Chondrocyte (in vitro differentiated cells): ENCODE measurements around the gene PDE9A. TPM values are rescaled to one million over a fixed set of nuclear protein-coding genes. Genes with fewer than 3 reads are reported as not detected.

Experiments
- DNase-seq: peaks from one replicate; pipeline ENCODE4 v3.0.0; 2021; ENCODE audit warnings: mixed read lengths, low spot score
- H3K27ac Mint-ChIP-seq: one replicate; pipeline ENCODE4 v1.8.0; 2021; ENCODE audit warnings: mild to moderate bottlenecking, moderate library complexity, mixed read lengths; ENCODE audit not compliant: unreplicated experiment
- H3K27me3 Mint-ChIP-seq: 2 replicates; pipeline ENCODE4 v1.8.0; 2021; ENCODE audit warnings: low read depth, mixed read lengths
- H3K36me3 Mint-ChIP-seq: 2 replicates; pipeline ENCODE4 v1.8.0; 2021; ENCODE audit warnings: low read depth, mixed read lengths
- H3K4me1 Mint-ChIP-seq: 2 replicates; pipeline ENCODE4 v1.8.0; 2021; ENCODE audit warnings: low read depth, mild to moderate bottlenecking, mixed read lengths
- H3K4me3 Mint-ChIP-seq: one replicate; pipeline ENCODE4 v1.8.0; 2021; ENCODE audit warnings: mild to moderate bottlenecking, moderate library complexity, mixed read lengths; ENCODE audit not compliant: unreplicated experiment
- H3K9me3 Mint-ChIP-seq: 2 replicates; pipeline ENCODE4 v1.8.0; 2021; ENCODE audit warnings: low read depth, mixed read lengths
- CTCF ChIP-seq: fragments of 200-600 bp; sonication (generic); IDR thresholded peaks from 2 replicates; pipeline ENCODE4 v1.5.0; 2021; ENCODE audit warnings: antibody characterized with exemption, mild to moderate bottlenecking, moderate library complexity
- total RNA-seq: library from RNA; stranded (reverse); gene quantifications from 3 replicates; pipeline ENCODE4 v1.2.1, GENCODE V29; 2021

The PDE9A gene
- total RNA-seq, 1 donor from 2014 or later = 0.60 TPM

DNA sequence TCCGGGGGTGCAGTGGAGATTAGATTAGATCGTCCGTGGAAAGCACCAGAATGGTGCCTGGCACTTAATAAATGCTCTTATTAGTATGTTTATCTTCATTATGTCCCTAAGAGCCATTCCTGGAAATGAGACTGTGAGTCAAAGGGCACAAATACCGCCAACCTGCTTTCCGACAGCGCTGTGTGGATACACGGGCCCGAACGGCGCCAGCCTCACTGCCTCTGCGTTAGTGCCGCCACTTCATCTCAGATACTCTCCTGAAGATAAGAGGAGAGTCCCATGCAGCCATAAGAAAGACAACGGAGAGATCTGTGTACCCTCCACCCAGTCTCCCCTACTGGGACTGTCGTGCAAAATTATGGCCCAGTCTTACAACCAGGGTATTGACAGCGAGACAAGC is 22.0 kb downstream of the PDE9A start:
- no peak for TF ChIP-seq CTCF
- Mint-ChIP-seq H3K27me3 (peaks cover 21% of the 10 kb centered on the region), H3K4me3 (no peak overlapping the region), H3K9me3 (no peaks in the 10 kb centered on the region), H3K36me3 (no peaks in the 10 kb centered on the region), H3K4me1 (peaks cover 61% of the 10 kb centered on the region), H3K27ac (no peak overlapping the region)
- DNase-seq = no peak

- Mint-ChIP-seq H3K4me3 (no peak overlapping the region), H3K27ac (no peak overlapping the region), H3K4me1 (peaks cover 59% of the 10 kb centered on the region)
These were observed 23.4 kb downstream of the PDE9A start for GRCh38 chr21:42676808-42677207.

GRCh38 chr21:42677339-42678321 is 24.2 kb downstream of the PDE9A start:
- Mint-ChIP-seq H3K4me1 (peaks cover 51% of the 10 kb centered on the region), H3K27me3 (peaks cover 37% of the 10 kb centered on the region), H3K9me3 (no peaks in the 10 kb centered on the region), H3K36me3 (no peaks in the 10 kb centered on the region), H3K27ac (peak overlapping the region; percentile 20), H3K4me3 (no peak overlapping the region)
- TF ChIP-seq CTCF = no peak
- DNase-seq = no peak

More at GRCh38 chr21:42676808-42677207, 23.4 kb downstream of the PDE9A start:
- Mint-ChIP-seq H3K27me3 (peaks cover 28% of the 10 kb centered on the region), H3K36me3 (no peaks in the 10 kb centered on the region), H3K9me3 (no peaks in the 10 kb centered on the region)
- no peak for DNase-seq
- TF ChIP-seq CTCF = no peak

DNA sequence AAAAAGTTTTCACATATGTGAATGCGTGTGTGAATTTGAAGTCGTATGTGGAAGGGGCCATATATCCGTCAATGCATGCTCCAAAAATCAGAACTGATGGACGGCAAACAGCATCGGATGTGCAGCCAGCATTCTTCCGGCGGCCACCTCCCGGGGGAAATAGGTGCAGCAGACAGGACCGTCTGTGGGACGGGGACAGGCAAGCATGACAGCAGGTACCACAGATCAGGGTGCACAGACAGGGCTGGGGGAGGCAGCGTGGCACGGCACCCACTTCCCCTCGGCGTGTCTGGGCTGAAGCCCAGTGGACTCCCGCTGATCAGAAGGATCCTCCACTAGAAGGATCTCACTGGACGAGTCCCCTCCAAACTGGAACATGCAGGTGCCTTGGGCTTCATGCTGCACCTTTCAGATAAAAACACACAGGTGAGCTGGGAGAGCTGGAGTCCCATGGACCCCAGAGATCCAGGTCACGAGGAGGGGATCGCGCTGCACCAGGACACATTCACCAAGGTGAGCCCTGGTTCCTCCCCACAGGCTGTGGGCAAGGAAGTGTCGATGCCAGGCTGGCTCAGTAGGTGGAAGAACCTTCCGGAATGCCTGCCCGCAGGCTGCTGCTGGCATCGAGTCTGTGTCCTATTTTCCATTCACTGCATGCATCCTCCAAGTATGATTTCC is 25.3 kb downstream of the PDE9A start:
- no peak for TF ChIP-seq CTCF
- H3K27me3 Mint-ChIP-seq = peaks cover 47% of the 10 kb centered on the region
- H3K36me3 Mint-ChIP-seq = no peaks in the 10 kb centered on the region
- no peak overlapping the region for H3K27ac Mint-ChIP-seq
- H3K4me3 Mint-ChIP-seq = no peak overlapping the region
- peaks cover 39% of the 10 kb centered on the region for H3K4me1 Mint-ChIP-seq
- H3K9me3 Mint-ChIP-seq = no peaks in the 10 kb centered on the region
- DNase-seq = no peak

DNA sequence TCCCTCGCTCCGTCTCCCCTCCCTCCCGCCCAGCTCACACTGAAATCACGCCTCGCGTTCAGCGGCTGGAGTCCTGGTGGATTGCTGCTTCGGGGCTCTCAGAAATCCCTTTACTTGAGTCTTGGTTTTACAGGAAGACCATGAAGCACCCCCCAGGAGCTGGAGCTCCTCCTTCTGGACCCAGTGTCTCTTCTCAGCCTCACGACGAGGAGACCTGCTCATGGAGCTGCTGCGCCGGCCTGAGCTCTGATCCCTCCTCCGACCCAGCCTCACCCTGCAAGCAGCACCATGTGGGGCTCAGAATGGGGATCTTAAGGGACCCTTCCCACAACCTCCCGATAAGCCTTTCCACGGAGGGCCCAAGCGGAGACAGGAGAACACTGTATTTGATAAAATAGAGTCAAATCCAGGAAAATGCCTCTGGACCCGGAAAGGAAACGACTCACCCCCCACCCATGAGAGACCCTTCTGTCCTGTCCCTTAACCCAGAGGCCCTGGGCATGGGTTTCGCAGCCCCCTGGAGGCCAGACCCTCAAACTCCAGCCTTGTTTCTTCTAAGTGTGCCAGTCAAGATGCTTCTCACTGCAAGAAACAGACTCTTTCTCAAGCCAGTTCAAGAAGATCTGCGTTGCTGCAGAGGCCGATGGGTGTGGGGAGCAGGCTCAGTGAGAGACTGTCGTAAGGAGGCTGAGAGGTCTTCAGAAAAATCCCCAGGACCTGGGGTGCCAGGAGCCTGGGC is 26.1 kb downstream of the PDE9A start:
- Mint-ChIP-seq H3K4me1 (peaks cover 32% of the 10 kb centered on the region), H3K4me3 (no peak overlapping the region), H3K27ac (no peak overlapping the region), H3K36me3 (no peaks in the 10 kb centered on the region), H3K27me3 (peaks cover 54% of the 10 kb centered on the region), H3K9me3 (no peaks in the 10 kb centered on the region)
- no peak for TF ChIP-seq CTCF
- no peak for DNase-seq
